GM10248 (cell line): ENCODE results near the gene COLQ.
"Not testable (repeated sequence)": the region's sequence is repeated elsewhere in the genome, so short reads cannot be mapped to it uniquely, and the experiment has no call there.

Experiments used
- CTCF ChIA-PET: fragments of 300-600 bp; sonication (Branson Sonifier 250); formaldehyde crosslinking; extraction: SDS; loops from one replicate; lab custom pipeline; 2021; ENCODE audit warnings: antibody characterized with exemption; lab: Yijun Ruan, JAX
- POLR2A ChIA-PET: fragments of 350-650 bp; sonication (Branson Sonifier 250); formaldehyde crosslinking; extraction: SDS; loops from one replicate; lab custom pipeline; 2020; ENCODE audit warnings: antibody characterized with exemption; lab: Yijun Ruan, JAX
- DNase-seq: peaks from one replicate; pipeline ENCODE4 v3.0.0; 2012; ENCODE audit errors: extremely low spot score
- TF ChIP-seq, protein P1 (sequence below): IDR thresholded peaks from 2 replicates; pipeline ENCODE4 v1.5.1; 2012; ENCODE audit warnings: mild to moderate bottlenecking, low read depth; ENCODE audit errors: extremely low read depth, missing control alignments, control extremely low read depth

Gene COLQ

GRCh38 chr3:15490158-15490557 is 31.3 kb downstream of the COLQ start:
- no peak for DNase-seq
- ChIA-PET POLR2A (no interaction called here), CTCF (no interaction called here)
- TF ChIP-seq, protein P1, sequence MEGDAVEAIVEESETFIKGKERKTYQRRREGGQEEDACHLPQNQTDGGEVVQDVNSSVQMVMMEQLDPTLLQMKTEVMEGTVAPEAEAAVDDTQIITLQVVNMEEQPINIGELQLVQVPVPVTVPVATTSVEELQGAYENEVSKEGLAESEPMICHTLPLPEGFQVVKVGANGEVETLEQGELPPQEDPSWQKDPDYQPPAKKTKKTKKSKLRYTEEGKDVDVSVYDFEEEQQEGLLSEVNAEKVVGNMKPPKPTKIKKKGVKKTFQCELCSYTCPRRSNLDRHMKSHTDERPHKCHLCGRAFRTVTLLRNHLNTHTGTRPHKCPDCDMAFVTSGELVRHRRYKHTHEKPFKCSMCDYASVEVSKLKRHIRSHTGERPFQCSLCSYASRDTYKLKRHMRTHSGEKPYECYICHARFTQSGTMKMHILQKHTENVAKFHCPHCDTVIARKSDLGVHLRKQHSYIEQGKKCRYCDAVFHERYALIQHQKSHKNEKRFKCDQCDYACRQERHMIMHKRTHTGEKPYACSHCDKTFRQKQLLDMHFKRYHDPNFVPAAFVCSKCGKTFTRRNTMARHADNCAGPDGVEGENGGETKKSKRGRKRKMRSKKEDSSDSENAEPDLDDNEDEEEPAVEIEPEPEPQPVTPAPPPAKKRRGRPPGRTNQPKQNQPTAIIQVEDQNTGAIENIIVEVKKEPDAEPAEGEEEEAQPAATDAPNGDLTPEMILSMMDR, result no peak

- CTCF ChIA-PET, result no interaction called here
- TF ChIP-seq, protein P1, result no peak
- no peak for DNase-seq
- POLR2A ChIA-PET, result no interaction called here
Measured at GRCh38 chr3:15488002-15488401, 33.5 kb downstream of the COLQ start.

GRCh38 chr3:15486979-15487378 is 34.5 kb downstream of the COLQ start:
- ChIA-PET POLR2A (no interaction called here), CTCF (no interaction called here)
- DNase-seq, result no peak
- TF ChIP-seq, protein P1, result no peak

GRCh38 chr3:15486020-15486419 is 35.5 kb downstream of the COLQ start:
- TF ChIP-seq, protein P1, result no peak
- POLR2A ChIA-PET, result no interaction called here
- CTCF ChIA-PET, result interaction anchor here (1.3 kb wide), 1 partner anchor 10 kb away, joined by 4 read pairs; no protein-coding TSS in a partner anchor
- DNase-seq, result no peak

DNA sequence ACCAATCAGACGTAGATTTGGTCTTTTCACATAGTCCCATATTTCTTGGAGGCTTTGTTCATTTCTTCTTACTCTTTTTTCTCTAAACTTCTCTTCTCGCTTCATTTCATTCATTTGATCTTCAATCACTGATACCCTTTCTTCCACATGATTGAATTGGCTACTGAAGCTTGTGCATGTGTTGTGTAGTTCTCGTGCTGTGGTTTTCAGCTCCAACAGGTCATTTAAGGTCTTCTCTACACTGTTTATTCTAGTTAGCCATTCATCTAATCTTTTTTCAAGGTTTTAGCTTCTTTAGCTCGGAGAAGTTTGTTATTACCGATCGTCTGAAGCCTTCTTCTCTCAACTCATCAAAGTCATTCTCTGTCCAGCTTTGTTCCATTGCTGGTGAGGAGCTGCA is 37.0 kb downstream of the COLQ start:
- CTCF ChIA-PET, result interaction anchor here (1.3 kb wide), 1 partner anchor 11 kb away, joined by 4 read pairs; no protein-coding TSS in a partner anchor
- DNase-seq, POLR2A ChIA-PET: not testable (repeated sequence)

- CTCF ChIA-PET, result interaction anchor here (0.9 kb wide), 1 partner anchor 17 kb away, joined by 3 read pairs; no protein-coding TSS in a partner anchor
- TF ChIP-seq, protein P1, result no peak
- no peak for DNase-seq
- POLR2A ChIA-PET, result no interaction called here
Measured at GRCh38 chr3:15479400-15480224, 41.9 kb downstream of the COLQ start.

DNA sequence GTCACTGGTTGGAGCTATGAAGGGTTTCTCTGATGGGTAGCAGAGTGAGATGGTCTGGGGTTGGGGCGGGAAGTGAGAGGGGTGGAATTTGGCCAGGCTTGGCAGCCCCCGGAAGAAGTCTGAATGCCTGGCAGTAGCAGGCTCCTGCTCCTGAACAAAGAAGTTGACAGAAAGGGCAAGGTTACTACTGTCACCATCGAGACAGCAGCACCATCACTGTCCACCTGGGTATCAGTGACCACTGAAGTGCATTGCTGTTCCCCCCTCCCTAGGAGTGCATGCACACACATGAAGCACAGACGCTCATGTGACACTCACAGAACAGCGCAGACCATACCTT is 42.9 kb downstream of the COLQ start:
- CTCF ChIA-PET, result no interaction called here
- POLR2A ChIA-PET, result no interaction called here
- TF ChIP-seq, protein P1, result no peak
- DNase-seq, result no peak
